ENCODE results near the gene ATAD2B.

Gene ATAD2B

DNA sequence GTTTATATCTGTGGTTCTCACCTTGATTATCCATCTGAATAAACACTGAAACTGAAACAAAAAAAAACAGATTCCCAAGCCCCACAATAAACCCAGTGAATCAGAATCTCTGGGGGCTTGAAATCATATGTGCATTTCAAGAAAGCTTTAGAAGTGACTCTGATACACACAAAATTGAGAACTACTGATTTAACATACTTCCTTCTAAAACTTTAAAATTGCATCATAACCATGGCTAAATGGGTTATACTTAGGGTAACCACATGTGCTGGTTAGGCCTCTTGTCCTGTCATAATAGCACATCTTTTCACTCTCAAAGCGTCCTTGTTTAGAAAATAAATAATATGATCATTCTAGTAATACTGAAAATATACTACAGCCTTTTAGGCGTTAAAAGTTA, 100.9 kb downstream of the ATAD2B start:
- H2BK12ac ChIP-seq (ENCODE audit: low read length), result no peak overlapping the region
- H2AK5ac ChIP-seq (ENCODE audit: low read depth, low read length), result no peak overlapping the region
- no peaks in the 10 kb centered on the region for H3K27me3 ChIP-seq (ENCODE audit: control insufficient read depth in 3 of 3, insufficient read depth in 3 of 3, low read depth in 1 of 3, low read length in 3 of 3)
- no peak overlapping the region for H2BK15ac ChIP-seq (ENCODE audit: low read length)
- H3K23ac ChIP-seq (ENCODE audit: low read depth, low read length, poor library complexity), result no peak overlapping the region
- H3K4ac ChIP-seq (ENCODE audit: low read length), result no peak overlapping the region
- no peak overlapping the region for H3K9ac ChIP-seq (ENCODE audit: low read depth, low read length, poor library complexity)
- no peak overlapping the region for H3K18ac ChIP-seq (ENCODE audit: low read length)
- H2AFZ ChIP-seq (ENCODE audit: low read length), result no peak overlapping the region
- no peak overlapping the region for H4K91ac ChIP-seq (ENCODE audit: low read depth, low read length, poor library complexity)
- H3K4me3 ChIP-seq (ENCODE audit: low read length in 2 of 2), result no peak overlapping the region
- H3K79me1 ChIP-seq (ENCODE audit: low read depth, low read length), result no peaks in the 10 kb centered on the region
- H3K9me3 ChIP-seq (replicated peaks in 1 of 2; ENCODE audit: control insufficient read depth in 2 of 2, insufficient read depth in 1 of 2, low read depth in 1 of 2, low read length in 2 of 2), result no peaks in the 10 kb centered on the region
- no peak overlapping the region for H2BK5ac ChIP-seq (ENCODE audit: low read length)
- H3K4me2 ChIP-seq (ENCODE audit: insufficient read depth, low read length, poor library complexity, severe bottlenecking), result no peak overlapping the region
- WGBS, 2 donors (ENCODE audit: extremely low coverage in 2 of 2, insufficient read length in 2 of 2, insufficient replicate concordance in 1 of 2), result no CpG with 5 or more reads among the region's 2 CpGs
- no peak overlapping the region for H3K14ac ChIP-seq (ENCODE audit: low read length)
- H3K4me1 ChIP-seq (ENCODE audit: control insufficient read depth in 2 of 2, insufficient read depth in 1 of 2, low read depth in 1 of 2, low read length in 2 of 2), result no peaks in the 10 kb centered on the region
- no peak overlapping the region for H4K8ac ChIP-seq (ENCODE audit: low read depth, low read length)
- no peak overlapping the region for H3K27ac ChIP-seq (replicated peaks; ENCODE audit: low read length)
- H3K36me3 ChIP-seq (replicated peaks in 1 of 2; ENCODE audit: control insufficient read depth in 2 of 2, insufficient read depth in 2 of 2, low read length in 2 of 2), result peaks cover 3 to 45% of the 10 kb centered on the region in 2 donors
- no peak overlapping the region for H2BK120ac ChIP-seq (ENCODE audit: low read depth, low read length)
- no peak for DNase-seq (ENCODE audit: low spot score)

DNA sequence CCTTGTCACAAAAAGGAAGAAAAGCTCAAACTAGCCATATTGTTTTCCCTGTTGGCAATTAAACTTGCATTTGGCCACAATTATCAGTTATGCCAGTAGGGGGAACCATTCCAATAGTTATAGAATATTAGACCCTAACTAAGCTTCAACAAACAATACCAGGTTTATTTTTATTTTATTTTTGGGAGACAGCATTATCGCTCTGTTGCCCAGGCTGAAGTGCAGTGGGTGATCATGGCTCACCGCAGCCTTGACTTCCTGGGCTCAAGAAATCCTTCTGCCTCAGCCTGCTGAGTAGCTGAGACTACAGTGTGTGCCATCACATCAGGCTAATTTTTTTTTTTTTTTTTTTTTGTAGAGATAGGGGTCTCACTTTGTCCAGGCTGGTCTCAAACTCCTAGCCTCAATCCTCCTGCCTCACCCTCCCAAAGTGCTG, 102.1 kb downstream of the ATAD2B start:
- Histone ChIP-seq H3K4me1 (ENCODE audit: control insufficient read depth in 2 of 2, insufficient read depth in 1 of 2, low read depth in 1 of 2, low read length in 2 of 2) (no peaks in the 10 kb centered on the region), H2BK5ac (ENCODE audit: low read length) (no peak overlapping the region), H3K9ac (ENCODE audit: low read depth, low read length, poor library complexity) (no peak overlapping the region), H3K36me3 (replicated peaks in 1 of 2; ENCODE audit: control insufficient read depth in 2 of 2, insufficient read depth in 2 of 2, low read length in 2 of 2) (peaks cover 3 to 45% of the 10 kb centered on the region in 2 donors), H3K4me2 (ENCODE audit: insufficient read depth, low read length, poor library complexity, severe bottlenecking) (no peak overlapping the region), H2AFZ (ENCODE audit: low read length) (no peak overlapping the region), H3K79me1 (ENCODE audit: low read depth, low read length) (no peaks in the 10 kb centered on the region), H3K27me3 (ENCODE audit: control insufficient read depth in 3 of 3, insufficient read depth in 3 of 3, low read depth in 1 of 3, low read length in 3 of 3) (no peaks in the 10 kb centered on the region), H2BK120ac (ENCODE audit: low read depth, low read length) (no peak overlapping the region), H3K23ac (ENCODE audit: low read depth, low read length, poor library complexity) (no peak overlapping the region), H3K4me3 (ENCODE audit: low read length in 2 of 2) (no peak overlapping the region), H3K4ac (ENCODE audit: low read length) (no peak overlapping the region), H2AK5ac (ENCODE audit: low read depth, low read length) (no peak overlapping the region), H2BK15ac (ENCODE audit: low read length) (no peak overlapping the region), H3K9me3 (replicated peaks in 1 of 2; ENCODE audit: control insufficient read depth in 2 of 2, insufficient read depth in 1 of 2, low read depth in 1 of 2, low read length in 2 of 2) (no peaks in the 10 kb centered on the region), H3K18ac (ENCODE audit: low read length) (no peak overlapping the region), H3K27ac (replicated peaks; ENCODE audit: low read length) (no peak overlapping the region), H3K14ac (ENCODE audit: low read length) (no peak overlapping the region), H2BK12ac (ENCODE audit: low read length) (no peak overlapping the region), H4K8ac (ENCODE audit: low read depth, low read length) (no peak overlapping the region), H4K91ac (ENCODE audit: low read depth, low read length, poor library complexity) (no peak overlapping the region)
- DNase-seq (ENCODE audit: low spot score), result peak; percentile 21
- no CpG with 5 or more reads among the region's 2 CpGs for WGBS, 2 donors (ENCODE audit: extremely low coverage in 2 of 2, insufficient read length in 2 of 2, insufficient replicate concordance in 1 of 2)

DNA sequence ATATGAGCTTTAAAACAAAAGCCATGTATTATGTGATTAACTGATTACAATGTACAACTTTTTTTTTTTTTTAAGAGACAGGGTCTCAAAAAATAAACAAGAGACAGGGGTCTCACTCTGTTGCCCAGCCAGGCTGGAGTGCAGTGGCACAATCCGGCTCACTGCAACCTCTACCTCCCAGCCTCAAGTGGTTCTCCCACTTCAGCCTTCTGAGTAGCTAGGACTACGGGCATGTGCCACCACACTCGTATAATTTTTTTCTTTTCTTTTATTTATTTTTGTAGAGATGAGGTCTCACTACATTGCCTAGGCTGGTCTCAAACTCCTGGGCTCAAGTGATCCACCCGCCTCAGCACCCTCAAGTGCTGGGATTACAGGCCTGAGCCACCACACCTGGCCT, 103.1 kb downstream of the ATAD2B start:
- Histone ChIP-seq H2BK15ac (ENCODE audit: low read length) (no peak overlapping the region), H3K27me3 (ENCODE audit: control insufficient read depth in 3 of 3, insufficient read depth in 3 of 3, low read depth in 1 of 3, low read length in 3 of 3) (no peaks in the 10 kb centered on the region), H4K8ac (ENCODE audit: low read depth, low read length) (no peak overlapping the region), H3K18ac (ENCODE audit: low read length) (no peak overlapping the region), H2AFZ (ENCODE audit: low read length) (no peak overlapping the region), H3K79me1 (ENCODE audit: low read depth, low read length) (no peaks in the 10 kb centered on the region), H3K27ac (replicated peaks; ENCODE audit: low read length) (no peak overlapping the region), H4K91ac (ENCODE audit: low read depth, low read length, poor library complexity) (no peak overlapping the region), H3K9me3 (replicated peaks in 1 of 2; ENCODE audit: control insufficient read depth in 2 of 2, insufficient read depth in 1 of 2, low read depth in 1 of 2, low read length in 2 of 2) (no peaks in the 10 kb centered on the region), H3K4me2 (ENCODE audit: insufficient read depth, low read length, poor library complexity, severe bottlenecking) (no peak overlapping the region), H2BK12ac (ENCODE audit: low read length) (no peak overlapping the region), H3K23ac (ENCODE audit: low read depth, low read length, poor library complexity) (no peak overlapping the region), H3K14ac (ENCODE audit: low read length) (no peak overlapping the region), H2BK120ac (ENCODE audit: low read depth, low read length) (no peak overlapping the region), H3K36me3 (replicated peaks in 1 of 2; ENCODE audit: control insufficient read depth in 2 of 2, insufficient read depth in 2 of 2, low read length in 2 of 2) (peaks cover 3 to 42% of the 10 kb centered on the region in 2 donors), H3K4me1 (ENCODE audit: control insufficient read depth in 2 of 2, insufficient read depth in 1 of 2, low read depth in 1 of 2, low read length in 2 of 2) (no peaks in the 10 kb centered on the region), H3K4ac (ENCODE audit: low read length) (no peak overlapping the region), H2BK5ac (ENCODE audit: low read length) (no peak overlapping the region), H2AK5ac (ENCODE audit: low read depth, low read length) (no peak overlapping the region), H3K4me3 (ENCODE audit: low read length in 2 of 2) (no peak overlapping the region), H3K9ac (ENCODE audit: low read depth, low read length, poor library complexity) (no peak overlapping the region)
- no CpG with 5 or more reads among the region's 4 CpGs for WGBS, 2 donors (ENCODE audit: extremely low coverage in 2 of 2, insufficient read length in 2 of 2, insufficient replicate concordance in 1 of 2)
- DNase-seq (ENCODE audit: low spot score), result no peak

DNA sequence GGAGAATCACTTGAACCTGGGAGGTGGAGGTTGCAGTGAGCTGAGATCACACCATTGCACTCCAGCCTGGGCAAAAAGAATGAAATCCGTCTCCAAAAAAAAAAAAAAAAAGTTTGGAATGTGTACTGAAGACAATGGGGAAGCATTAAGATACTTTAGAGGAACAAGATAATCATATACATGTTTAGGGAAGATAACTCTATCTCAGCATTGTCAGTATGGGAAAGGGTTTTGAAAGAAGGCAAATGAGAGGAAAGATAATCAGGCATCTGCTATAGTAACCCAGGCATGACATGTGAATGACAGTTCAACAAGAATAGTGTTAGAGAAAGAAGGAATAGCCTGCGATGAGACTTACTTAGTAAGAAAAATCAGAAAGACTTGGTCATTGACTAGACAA, 112.0 kb downstream of the ATAD2B start:
- no peak for DNase-seq (ENCODE audit: low spot score)
- peaks cover 0 to 2% of the 10 kb centered on the region in 2 donors for H3K4me1 ChIP-seq (ENCODE audit: control insufficient read depth in 2 of 2, insufficient read depth in 1 of 2, low read depth in 1 of 2, low read length in 2 of 2)
- no peak overlapping the region for H2BK12ac ChIP-seq (ENCODE audit: low read length)
- H3K9ac ChIP-seq (ENCODE audit: low read depth, low read length, poor library complexity), result no peak overlapping the region
- no peak overlapping the region for H2BK5ac ChIP-seq (ENCODE audit: low read length)
- H3K79me1 ChIP-seq (ENCODE audit: low read depth, low read length), result no peaks in the 10 kb centered on the region
- no peak overlapping the region for H3K4ac ChIP-seq (ENCODE audit: low read length)
- H2BK15ac ChIP-seq (ENCODE audit: low read length), result no peak overlapping the region
- no peaks in the 10 kb centered on the region for H3K9me3 ChIP-seq (replicated peaks in 1 of 2; ENCODE audit: control insufficient read depth in 2 of 2, insufficient read depth in 1 of 2, low read depth in 1 of 2, low read length in 2 of 2)
- H3K4me2 ChIP-seq (ENCODE audit: insufficient read depth, low read length, poor library complexity, severe bottlenecking), result no peak overlapping the region
- no peak overlapping the region for H3K4me3 ChIP-seq (ENCODE audit: low read length in 2 of 2)
- H3K27me3 ChIP-seq (ENCODE audit: control insufficient read depth in 3 of 3, insufficient read depth in 3 of 3, low read depth in 1 of 3, low read length in 3 of 3), result no peaks in the 10 kb centered on the region
- no peak overlapping the region for H4K8ac ChIP-seq (ENCODE audit: low read depth, low read length)
- no CpG with 5 or more reads among the region's 2 CpGs for WGBS, 2 donors (ENCODE audit: extremely low coverage in 2 of 2, insufficient read length in 2 of 2, insufficient replicate concordance in 1 of 2)
- H3K23ac ChIP-seq (ENCODE audit: low read depth, low read length, poor library complexity), result no peak overlapping the region
- no peak overlapping the region for H3K18ac ChIP-seq (ENCODE audit: low read length)
- H2AFZ ChIP-seq (ENCODE audit: low read length), result no peak overlapping the region
- no peak overlapping the region for H4K91ac ChIP-seq (ENCODE audit: low read depth, low read length, poor library complexity)
- H3K27ac ChIP-seq (replicated peaks; ENCODE audit: low read length), result no peak overlapping the region
- H2BK120ac ChIP-seq (ENCODE audit: low read depth, low read length), result no peak overlapping the region
- H2AK5ac ChIP-seq (ENCODE audit: low read depth, low read length), result no peak overlapping the region
- peaks cover 0 to 43% of the 10 kb centered on the region in 2 donors for H3K36me3 ChIP-seq (replicated peaks in 1 of 2; ENCODE audit: control insufficient read depth in 2 of 2, insufficient read depth in 2 of 2, low read length in 2 of 2)
- no peak overlapping the region for H3K14ac ChIP-seq (ENCODE audit: low read length)

Data from neuronal stem cell (in vitro differentiated cells).